HG03521 (cell line): ENCODE results near the gene COQ8A.

Source experiments
- ATAC-seq: cut with Tn5 transposase; IDR thresholded peaks from one replicate; pipeline ENCODE4 v1.9.1; 2021; ENCODE audit warnings: mild to moderate bottlenecking, moderate library complexity; ENCODE audit not compliant: unreplicated experiment

Gene COQ8A

DNA sequence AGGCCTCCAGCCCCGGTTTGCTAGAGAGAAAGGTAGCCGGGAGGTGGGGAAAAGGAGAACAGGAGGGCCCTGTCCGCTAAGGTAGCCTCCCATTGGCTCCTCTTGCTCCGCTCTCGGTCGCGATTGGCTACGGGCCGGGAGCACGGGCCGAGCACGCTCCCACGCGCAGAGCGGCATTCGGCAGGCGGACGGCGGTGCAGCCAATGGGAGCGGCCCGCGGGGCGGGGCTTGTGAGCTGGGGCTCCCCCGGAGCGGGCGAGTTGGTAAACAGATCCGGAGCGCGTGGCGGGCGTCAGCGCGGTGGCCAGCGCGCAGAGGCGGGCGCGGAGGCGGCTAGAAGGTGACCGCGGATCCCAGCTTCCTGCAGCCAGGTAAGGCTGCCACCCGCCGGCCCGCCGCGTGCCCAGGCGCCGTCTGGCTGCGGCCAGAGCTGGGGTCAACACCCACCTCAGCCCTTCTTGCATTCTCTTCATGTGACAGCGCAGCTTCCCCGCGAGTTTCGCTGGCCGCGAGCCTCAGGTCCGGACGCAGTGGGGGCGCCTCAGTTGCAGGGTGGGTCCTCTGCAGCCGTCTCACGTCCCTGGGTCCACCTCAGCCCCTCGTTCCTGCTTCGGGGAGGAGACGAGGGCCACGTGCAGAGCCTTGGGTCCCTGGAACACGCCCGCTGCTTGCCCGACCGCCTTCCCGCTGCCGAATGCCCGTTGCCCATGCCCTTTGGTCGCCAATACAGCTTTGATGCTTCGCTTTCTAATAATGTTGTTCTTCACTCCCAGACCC is at the start of gene COQ8A:
Gene COQ8A, plus strand, starts transcription at position 266 of the 777 bp plus-strand sequence. CDS start 21,092 bp downstream, outside the sequence.
- ATAC-seq = peak; percentile 95

DNA sequence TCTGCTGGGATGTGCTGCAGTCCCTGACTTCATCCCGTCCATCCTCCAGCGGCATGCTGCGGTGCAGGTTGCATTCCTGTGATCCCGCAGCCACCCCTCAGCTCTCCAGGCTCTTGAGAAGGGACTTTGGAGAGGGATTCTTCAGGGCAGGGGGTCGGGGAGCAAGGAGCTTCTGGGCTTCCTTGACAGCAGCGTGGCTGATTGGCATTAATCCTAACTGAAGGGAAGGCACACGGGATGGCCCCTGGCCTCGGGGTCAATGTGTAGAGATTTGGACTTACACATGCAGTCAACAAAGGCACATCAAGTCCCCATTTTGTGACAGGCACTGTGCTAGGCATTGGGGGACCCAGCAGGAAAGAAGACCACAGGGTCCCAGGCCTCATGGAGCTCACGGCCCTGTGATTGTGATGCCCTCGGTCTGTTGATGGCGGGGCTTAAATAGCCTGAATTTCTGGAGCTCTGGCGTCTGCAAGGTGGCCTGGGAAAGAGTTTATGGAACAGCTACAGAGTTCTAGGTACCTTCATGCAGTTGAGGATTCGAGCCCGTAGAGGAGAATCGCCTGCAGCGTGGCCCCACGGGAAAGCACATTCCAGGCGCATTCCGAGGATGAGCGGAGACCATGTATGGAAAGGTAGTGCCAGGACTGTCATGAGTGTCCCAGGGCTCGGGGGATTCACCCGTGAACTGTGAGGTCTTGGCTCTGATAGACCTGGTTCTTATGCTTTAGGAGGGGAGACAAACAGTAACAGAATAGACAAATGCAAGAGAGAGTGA is 49.6 kb upstream of the COQ8A start:
- ATAC-seq = no peak

DNA sequence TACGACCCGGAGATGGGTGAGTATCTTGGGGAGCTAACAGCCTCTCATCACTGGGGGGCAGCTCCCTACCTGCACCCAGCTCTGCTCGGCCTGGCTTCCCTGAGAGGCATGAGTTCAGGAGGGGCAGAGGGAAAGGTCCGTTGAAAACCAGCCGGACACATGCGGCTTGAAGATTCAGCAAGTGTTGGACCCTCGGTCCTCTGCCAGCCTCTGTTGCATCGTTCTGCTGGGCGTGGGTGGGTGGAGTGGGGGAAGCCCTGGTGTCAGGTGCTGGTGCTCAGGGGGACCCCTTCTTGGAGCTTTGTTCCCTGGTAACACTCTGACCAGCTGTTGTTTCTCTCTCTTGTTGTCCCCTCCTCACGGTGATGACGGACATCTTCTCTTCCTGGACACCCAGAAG is 48.7 kb upstream of the COQ8A start:
- ATAC-seq = no peak

DNA sequence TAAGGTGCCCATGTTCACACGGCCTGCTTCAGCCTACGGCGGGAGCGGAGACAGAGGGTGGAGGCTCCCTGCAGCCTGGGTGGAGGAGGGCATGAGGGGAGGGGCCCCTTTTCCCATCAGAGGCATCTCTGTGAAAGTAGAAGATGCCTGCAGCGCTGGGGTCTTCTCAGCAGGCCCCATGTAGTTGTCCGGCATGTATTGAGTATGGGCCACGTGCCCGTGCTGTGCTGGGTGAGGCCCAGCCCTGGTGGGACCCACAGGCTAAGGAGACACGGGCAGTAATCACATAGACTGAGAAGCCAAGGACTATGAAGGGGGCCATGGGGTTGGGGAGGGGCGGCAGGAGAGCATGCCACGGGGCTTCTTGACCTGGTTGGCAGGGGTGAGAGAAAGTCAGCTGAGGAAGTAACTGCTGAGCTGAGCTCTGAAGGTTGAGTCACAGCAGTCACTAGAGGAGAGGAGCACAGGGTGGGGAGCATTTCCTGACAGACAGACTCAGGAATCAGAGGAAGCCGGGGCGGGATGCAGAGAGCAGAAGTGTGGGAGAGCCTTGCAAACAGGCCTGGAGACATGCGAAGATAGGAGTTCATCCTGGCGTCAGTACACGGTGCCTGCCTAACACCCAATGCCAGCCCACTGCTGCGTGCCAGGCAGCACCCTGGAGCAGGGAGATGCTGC is 48.1 kb upstream of the COQ8A start:
- ATAC-seq = no peak

DNA sequence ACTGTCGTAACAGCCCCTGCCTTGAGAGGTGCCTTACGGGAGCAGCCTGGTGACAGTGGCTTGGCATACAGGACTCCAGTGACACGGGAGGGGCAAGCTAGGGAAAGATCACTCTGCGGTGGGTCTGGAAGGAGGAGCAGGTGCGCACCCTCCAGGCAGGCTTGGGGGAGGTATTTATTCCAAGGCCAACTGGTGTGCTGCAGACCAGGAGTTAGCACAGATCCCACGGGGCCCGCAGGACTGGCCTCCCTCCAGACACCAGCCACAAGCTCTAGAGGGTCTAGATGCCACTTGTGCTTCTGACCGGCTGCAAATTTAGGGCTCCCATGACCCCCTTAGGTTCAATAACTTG is 47.6 kb upstream of the COQ8A start:
- no peak for ATAC-seq

DNA sequence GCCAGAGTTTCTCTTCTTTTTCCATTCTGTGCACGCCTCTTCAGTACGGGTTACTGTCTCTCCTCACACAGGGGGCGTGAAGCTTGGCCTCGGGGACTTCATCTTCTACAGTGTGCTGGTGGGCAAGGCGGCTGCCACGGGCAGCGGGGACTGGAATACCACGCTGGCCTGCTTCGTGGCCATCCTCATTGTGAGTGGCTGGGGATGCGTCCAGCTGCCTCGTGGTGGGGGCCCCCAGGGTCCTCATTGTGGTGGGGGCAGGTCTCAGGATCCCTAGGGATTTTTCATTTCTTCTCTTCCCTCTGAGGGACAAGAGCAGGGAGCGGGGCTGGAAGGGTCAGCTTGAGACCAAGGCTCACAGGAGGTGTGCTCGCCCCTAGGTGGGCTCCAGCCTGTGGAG is 46.2 kb upstream of the COQ8A start:
- no peak for ATAC-seq

DNA sequence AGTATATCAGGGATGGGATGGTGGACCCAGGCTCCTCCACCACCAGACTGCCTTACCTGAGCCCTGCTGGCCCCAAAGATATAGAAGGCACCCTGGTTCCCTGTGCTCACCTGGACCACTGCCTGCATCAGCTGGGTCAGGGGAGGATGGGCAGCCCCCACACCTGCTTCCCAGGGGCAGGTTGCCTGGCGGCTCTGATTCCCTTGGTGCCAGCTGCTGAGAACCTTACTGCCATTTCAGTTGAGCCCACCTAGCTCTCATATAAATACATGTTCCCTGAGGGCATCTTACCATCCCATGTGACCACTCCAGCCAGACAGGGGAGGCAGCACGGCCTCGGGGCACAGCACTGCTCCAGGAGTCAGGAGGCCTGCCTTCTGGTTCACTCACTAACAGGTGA is 45.3 kb upstream of the COQ8A start:
- no peak for ATAC-seq

DNA sequence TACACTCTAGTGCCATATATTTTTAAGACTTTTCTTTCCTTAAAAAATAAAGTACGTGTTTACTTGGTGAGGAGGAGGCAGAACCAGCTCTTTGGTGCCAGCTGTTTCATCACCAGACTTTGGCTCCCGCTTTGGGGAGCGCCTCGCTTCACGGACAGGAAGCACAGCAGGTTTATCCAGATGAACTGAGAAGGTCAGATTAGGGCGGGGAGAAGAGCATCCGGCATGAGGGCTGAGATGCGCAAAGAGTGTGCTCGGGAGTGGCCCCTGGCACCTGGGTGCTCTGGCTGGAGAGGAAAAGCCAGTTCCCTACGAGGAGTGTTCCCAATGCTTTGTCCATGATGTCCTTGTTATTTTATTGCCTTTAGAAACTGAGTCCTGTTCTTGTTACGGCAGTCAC is 44.5 kb upstream of the COQ8A start:
- no peak for ATAC-seq

DNA sequence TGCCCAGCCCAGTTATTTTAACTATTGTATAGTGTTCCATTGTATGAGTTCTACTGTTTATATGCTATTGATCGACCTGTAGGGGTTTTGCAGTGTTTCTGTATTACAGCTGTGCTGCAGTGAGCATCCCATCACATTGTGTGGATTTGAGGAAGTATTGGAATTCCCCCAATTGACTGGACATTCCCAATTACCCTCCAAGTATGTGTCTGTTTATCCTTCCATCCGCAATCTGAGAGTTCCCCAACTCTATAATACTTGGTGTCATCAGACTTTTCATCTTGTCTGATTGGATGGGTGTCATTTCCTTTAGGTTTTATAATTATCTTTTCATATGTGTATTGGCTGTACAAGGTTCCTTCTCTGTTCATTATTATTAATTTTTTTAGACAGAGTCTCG is 41.8 kb upstream of the COQ8A start:
- no peak for ATAC-seq

DNA sequence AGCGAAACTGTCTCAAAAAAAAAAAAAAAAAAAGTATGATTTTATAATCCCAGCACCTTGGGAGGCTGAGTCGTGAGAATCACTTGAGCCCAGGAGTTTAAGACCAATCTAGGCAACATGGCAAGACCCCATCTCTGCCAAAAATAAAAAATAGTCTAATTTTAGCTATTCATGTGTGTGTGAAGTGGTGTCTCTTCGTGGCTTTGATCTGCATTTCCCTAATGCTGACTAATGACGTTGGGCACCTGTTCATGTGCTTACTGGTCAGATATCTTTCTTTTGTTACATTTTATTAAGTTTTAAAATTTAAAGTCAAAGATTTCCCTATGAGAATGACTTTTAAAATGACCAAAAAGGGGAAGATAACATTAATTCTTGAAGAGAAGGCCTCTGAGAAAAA is 38.7 kb upstream of the COQ8A start:
- no peak for ATAC-seq

DNA sequence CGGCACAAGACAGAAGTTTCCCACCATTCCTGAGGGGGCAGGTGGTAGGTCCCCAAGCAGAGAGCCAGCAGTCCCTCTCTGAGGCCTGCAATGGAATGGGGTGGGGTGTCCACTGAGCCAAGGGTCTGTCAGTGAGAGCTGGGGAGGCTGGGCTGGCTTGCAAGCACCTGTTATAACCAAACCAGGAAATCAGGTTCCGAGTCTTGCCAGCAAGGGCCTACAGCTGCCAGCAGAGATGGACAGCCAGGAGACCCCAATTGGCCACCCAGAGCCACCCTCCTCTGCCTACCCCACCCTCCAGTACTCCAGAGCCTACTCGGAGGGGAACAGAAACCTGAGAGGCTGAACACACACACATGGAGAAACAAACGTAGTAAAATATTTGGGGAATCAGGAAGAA is 37.5 kb upstream of the COQ8A start:
- ATAC-seq = no peak

DNA sequence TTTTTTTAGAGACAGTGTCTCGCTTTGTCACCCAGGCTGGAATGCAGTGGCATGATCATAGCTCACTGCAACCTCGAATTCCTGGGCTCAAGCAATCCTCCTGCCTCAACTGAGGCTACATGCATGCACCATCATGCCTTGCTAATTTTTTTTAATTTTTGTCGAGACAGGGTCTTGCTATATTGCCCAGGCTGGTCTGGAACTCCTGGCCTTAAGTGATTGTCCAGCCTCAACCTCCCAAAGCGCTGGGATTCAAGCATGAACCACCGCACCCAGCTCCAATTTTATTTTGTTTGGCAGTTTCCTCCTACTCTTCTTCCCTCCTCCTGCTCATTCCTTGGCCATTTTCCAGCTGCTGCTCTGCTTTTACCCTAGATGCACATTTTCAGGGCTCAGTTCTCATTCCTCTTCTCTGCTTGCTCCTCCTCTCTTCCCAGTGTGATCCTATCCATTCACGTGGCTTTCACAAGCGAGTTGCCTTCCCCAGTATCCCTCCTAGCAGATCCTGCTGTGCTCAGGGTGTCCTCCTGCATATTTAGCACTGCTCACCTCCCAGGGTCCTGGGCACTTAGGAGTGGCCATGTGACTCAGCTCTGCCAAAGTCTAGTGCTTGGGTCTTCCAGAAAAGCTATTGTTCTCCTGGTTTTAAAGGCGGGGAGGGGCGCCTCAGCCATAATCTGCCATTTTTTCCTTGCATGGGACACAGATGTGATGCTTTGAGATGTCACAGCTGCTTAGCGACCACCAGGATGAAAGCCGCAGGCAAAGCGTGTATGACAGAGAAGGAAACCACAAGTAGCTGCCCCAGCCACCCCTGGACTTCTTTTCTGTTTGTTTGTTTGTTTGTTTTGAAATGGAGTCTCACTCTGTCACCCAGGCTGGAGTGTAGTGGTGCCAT is 36.0 kb upstream of the COQ8A start:
- ATAC-seq = no peak

DNA sequence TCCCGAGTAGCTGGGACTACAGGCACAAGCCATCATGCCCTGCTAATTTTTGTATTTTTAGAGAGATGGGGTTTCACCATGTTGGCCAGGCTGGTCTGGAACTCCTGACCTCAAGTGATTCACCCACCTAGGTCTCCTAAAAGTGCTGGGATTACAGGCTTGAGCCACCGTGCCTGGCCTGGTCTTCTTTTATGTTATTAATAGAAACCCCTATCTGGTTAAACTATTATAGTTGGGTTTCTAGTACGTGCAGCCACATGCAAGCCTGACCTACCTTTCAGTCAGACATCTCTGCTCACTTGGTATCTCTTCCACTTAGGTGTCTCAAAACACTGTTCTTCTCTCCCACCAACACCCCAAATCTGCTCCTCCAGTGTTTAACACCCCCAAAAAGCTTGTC is 35.3 kb upstream of the COQ8A start:
- no peak for ATAC-seq

DNA sequence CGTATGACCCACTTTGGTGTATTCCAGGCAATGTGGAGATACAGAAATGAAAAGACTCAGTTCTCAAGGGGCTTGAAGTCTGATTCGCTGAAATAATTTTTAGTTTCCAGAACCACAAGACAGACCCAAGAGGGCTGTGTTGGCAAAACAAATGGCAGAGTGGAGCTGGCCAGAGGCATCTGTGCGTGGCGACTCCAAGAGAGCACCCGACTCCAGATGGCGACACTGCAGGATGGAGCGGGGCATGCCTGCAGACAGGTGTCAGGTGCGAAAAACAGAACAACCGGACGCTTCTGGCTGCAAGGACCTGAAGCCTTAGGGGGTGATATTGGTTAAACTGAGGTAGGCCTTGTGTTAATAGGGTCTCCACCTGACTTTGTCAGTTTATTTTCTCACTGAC is 31.7 kb upstream of the COQ8A start:
- no peak for ATAC-seq

DNA sequence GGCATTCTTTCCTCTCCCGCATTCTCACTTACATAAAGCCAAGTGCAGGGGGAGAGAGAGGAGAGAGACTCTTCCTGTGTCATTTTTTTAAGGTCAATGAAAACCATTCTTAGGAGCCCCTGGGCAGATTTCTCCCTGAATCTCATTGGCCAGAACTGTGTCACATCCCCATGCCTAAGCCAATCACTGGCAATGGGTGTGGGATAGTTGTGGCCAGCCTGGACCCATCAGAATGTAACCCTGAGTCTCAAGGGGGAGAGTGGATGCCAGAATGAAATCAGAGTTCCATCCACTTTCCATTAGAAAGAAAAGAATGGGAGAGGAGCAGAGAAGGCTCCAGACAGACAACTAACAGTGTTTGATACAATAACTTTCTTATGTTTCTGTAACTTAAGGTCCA is 31.2 kb upstream of the COQ8A start:
- no peak for ATAC-seq

DNA sequence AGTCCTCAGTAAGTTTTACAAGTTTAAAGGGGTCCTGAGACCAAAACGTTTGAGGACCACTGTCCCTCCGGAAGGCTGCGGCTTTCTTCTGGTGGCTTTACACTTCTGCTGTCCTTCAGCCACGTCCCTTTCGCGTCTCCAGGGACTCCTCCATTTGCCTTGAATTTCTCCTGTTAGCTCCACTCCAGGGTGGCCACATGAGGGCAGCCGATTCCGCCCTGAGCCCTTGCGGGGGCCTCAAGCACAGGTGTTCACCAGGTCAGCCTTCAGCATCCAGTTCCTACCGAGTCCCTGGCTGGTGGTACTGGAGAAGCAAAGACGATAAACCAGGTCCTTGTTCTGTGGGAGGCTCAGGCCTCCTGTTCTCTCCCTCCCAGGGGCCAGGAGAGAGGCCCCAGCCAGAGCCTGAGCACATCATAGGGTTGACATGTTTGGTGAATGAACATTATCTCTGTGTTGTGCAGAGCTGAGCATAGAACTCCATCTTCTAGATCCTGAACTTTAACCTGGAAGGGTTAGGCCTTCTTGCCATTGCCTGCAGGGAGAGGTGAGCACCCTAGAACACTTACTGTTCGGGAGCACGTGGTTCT is 27.4 kb upstream of the COQ8A start:
- ATAC-seq = peak; percentile 34

DNA sequence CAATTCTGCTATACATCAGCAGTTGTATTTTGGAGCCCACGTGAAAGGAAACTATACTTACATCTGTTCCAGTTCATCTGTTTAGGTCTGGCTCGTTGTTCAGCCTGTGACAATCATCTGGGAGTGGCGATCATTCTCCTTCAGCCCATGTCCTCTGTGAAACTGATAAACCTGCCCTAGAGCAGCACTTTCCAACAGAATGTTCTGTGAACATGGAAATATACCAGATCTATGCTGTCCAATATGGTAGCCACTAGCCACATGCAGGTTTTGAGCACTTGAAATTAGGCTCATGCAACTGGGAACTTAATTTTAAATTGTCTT is 24.5 kb upstream of the COQ8A start:
- ATAC-seq = peak; percentile 19

DNA sequence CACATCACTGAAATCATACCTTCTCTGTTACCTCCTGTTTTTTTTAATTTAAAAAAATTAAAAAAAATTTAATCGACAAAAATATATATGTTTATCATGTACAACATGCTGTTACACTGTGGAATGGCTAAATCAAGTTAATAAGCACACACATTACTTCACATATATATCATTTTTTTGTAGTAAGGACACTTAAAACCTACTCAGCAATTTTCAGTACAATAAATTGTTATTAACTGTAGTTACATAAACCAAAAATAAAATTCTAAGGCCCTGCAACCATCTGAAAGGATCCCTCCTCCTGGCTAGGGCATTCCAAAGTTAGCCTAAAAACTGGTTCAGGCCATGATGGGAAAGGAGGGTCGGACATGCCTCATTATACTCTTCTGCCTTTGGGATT is 23.6 kb upstream of the COQ8A start:
- ATAC-seq = no peak

DNA sequence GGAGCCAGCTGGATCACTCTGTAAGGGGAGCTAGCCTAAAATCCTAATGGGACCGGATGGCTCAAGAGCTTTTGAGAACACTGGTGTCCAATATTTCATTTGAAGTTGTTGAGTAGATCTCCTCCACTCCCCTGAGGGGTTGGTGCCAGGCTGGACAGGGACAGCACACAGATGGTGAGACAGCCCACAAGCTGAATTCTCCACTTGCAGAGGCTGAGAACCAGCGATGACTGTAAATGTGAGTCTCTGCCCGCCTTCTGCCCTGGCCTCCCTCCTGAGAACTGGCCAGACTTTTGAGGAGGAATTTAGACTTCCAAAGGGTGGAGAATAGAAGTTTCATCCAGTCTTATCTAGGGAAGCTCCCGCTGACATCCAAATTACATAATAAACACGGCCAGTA is 20.5 kb upstream of the COQ8A start:
- ATAC-seq = no peak

DNA sequence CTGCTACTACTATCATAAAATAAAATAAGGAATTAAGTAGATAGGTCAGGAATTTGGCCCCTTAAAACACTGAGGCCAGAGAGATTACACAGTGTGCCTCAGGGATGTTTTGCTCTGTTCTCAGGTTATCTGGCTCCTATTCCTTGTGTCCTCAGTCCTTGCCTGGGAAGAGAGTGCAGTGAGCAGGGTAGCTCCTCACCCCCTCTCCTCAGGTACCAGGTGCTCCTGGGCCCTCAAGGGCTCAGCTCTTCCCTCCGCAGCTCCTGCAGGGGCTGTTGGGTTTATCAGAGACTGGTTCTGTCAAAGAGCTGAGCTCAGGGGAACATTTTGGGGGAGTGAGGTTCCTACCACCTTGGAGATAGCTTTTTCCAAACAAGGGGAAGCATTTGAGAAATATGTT is 20.1 kb upstream of the COQ8A start:
- ATAC-seq = no peak

DNA sequence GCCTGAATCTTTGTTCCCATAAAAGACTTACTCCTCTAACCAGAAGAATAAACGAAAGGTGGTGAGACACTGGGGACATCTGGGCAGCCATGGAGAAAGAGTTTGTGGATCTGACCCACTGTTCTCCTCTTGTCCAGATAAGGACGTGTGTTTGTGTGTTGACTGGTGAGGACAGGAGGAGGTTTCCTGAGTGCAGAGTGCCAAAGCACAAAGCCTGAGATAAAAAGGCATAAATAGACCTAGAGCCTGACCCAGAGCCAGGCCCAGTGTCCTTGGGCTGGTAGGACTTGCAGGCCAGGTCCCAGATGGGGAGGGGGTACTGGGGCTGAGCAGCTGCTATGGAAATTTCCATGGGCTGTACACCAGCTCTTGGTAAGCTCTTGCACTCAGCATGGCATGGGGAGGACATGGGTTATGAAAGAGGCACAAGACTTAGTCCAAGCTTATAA is 19.6 kb upstream of the COQ8A start:
- ATAC-seq = no peak
